ENCODE measurements around the gene CYBB. TPM values are rescaled to one million over a fixed set of nuclear protein-coding genes. Genes with fewer than 3 reads are reported as not detected.

CYBB gene
- total and polyA plus RNA-seq, 2 experiments from 2014 or later, result 2.5 TPM; not detected in 1

GRCh38 chrX:37812110-37812509 lies 32.3 kb downstream of the CYBB start:
- Histone ChIP-seq H3K36me3 (replicated peaks; ENCODE audit: insufficient read depth, low read depth) (no peaks in the 10 kb centered on the region), H2AFZ (no peak overlapping the region), H3K4me2 (no peak overlapping the region), H3K27me3 (no peaks in the 10 kb centered on the region), H3K9me3 (ENCODE audit: low read depth) (no peaks in the 10 kb centered on the region), H3K9me2 (replicated peaks; ENCODE audit: insufficient read depth) (no peaks in the 10 kb centered on the region), H3K79me2 (no peaks in the 10 kb centered on the region), H3K4me3 (no peak overlapping the region), H3K27ac (no peak overlapping the region), H3K4me1 (ENCODE audit: insufficient read depth) (no peaks in the 10 kb centered on the region), H4K20me1 (ENCODE audit: insufficient read depth, poor library complexity, severe bottlenecking) (no peaks in the 10 kb centered on the region)
- no peak for DNase-seq (ENCODE audit: low spot score)
- 52% methylated on average over 1 of the region's 1 CpG for WGBS (ENCODE audit: low lambda C conversion rate, missing lambda C conversion rate)
- no peak for TF ChIP-seq EZH2 (IDR thresholded peaks at IDR 0.05; ENCODE audit: borderline replicate concordance)
- TF ChIP-seq CTCF (IDR thresholded peaks at IDR 0.05; ENCODE audit: poor library complexity), result no peak
- TF ChIP-seq EZH2phosphoT487 (IDR thresholded peaks at IDR 0.05; ENCODE audit: low read depth, severe bottlenecking, unreplicated experiment), result no peak

- no peaks in the 10 kb centered on the region for H3K4me1 ChIP-seq (ENCODE audit: insufficient read depth)
- H2AFZ ChIP-seq, result no peak overlapping the region
- H3K27me3 ChIP-seq, result no peaks in the 10 kb centered on the region
- WGBS (ENCODE audit: low lambda C conversion rate, missing lambda C conversion rate), result 90% methylated on average over 4 of the region's 4 CpGs
- H4K20me1 ChIP-seq (ENCODE audit: insufficient read depth, poor library complexity, severe bottlenecking), result no peaks in the 10 kb centered on the region
- TF ChIP-seq CTCF (IDR thresholded peaks at IDR 0.05; ENCODE audit: poor library complexity) (no peak), EZH2 (IDR thresholded peaks at IDR 0.05; ENCODE audit: borderline replicate concordance) (no peak), EZH2phosphoT487 (IDR thresholded peaks at IDR 0.05; ENCODE audit: low read depth, severe bottlenecking, unreplicated experiment) (no peak)
- no peaks in the 10 kb centered on the region for H3K9me3 ChIP-seq (ENCODE audit: low read depth)
- no peak overlapping the region for H3K4me3 ChIP-seq
- no peak for DNase-seq (ENCODE audit: low spot score)
- no peaks in the 10 kb centered on the region for H3K36me3 ChIP-seq (replicated peaks; ENCODE audit: insufficient read depth, low read depth)
- no peak overlapping the region for H3K4me2 ChIP-seq
- no peaks in the 10 kb centered on the region for H3K9me2 ChIP-seq (replicated peaks; ENCODE audit: insufficient read depth)
- H3K27ac ChIP-seq, result no peak overlapping the region
- no peaks in the 10 kb centered on the region for H3K79me2 ChIP-seq
Observed at GRCh38 chrX:37813570-37813969, 33.7 kb downstream of the CYBB start.

GRCh38 chrX:37815366-37815765 lies 35.5 kb downstream of the CYBB start:
- WGBS (ENCODE audit: low lambda C conversion rate, missing lambda C conversion rate), result 83% methylated on average over 5 of the region's 5 CpGs
- H3K4me1 ChIP-seq (ENCODE audit: insufficient read depth), result no peaks in the 10 kb centered on the region
- no peak overlapping the region for H2AFZ ChIP-seq
- H3K9me3 ChIP-seq (ENCODE audit: low read depth), result no peaks in the 10 kb centered on the region
- H3K27ac ChIP-seq, result no peak overlapping the region
- H3K9me2 ChIP-seq (replicated peaks; ENCODE audit: insufficient read depth), result no peaks in the 10 kb centered on the region
- H3K4me2 ChIP-seq, result no peak overlapping the region
- no peak overlapping the region for H3K4me3 ChIP-seq
- H3K27me3 ChIP-seq, result no peaks in the 10 kb centered on the region
- TF ChIP-seq EZH2phosphoT487 (IDR thresholded peaks at IDR 0.05; ENCODE audit: low read depth, severe bottlenecking, unreplicated experiment), result no peak
- TF ChIP-seq EZH2 (IDR thresholded peaks at IDR 0.05; ENCODE audit: borderline replicate concordance), result no peak
- no peak for TF ChIP-seq CTCF (IDR thresholded peaks at IDR 0.05; ENCODE audit: poor library complexity)
- no peak for DNase-seq (ENCODE audit: low spot score)
- H3K36me3 ChIP-seq (replicated peaks; ENCODE audit: insufficient read depth, low read depth), result no peaks in the 10 kb centered on the region
- no peaks in the 10 kb centered on the region for H4K20me1 ChIP-seq (ENCODE audit: insufficient read depth, poor library complexity, severe bottlenecking)
- no peaks in the 10 kb centered on the region for H3K79me2 ChIP-seq

GRCh38 chrX:37816766-37817165 lies 36.9 kb downstream of the CYBB start:
- no peak for DNase-seq (ENCODE audit: low spot score)
- Histone ChIP-seq H3K9me2 (replicated peaks; ENCODE audit: insufficient read depth) (no peaks in the 10 kb centered on the region), H3K9me3 (ENCODE audit: low read depth) (no peaks in the 10 kb centered on the region), H3K27ac (no peak overlapping the region), H3K4me2 (no peak overlapping the region), H3K79me2 (no peaks in the 10 kb centered on the region), H3K4me3 (no peak overlapping the region), H3K4me1 (ENCODE audit: insufficient read depth) (no peaks in the 10 kb centered on the region), H3K27me3 (no peaks in the 10 kb centered on the region), H3K36me3 (replicated peaks; ENCODE audit: insufficient read depth, low read depth) (no peaks in the 10 kb centered on the region), H2AFZ (no peak overlapping the region), H4K20me1 (ENCODE audit: insufficient read depth, poor library complexity, severe bottlenecking) (no peaks in the 10 kb centered on the region)
- TF ChIP-seq CTCF (IDR thresholded peaks at IDR 0.05; ENCODE audit: poor library complexity) (no peak), EZH2 (IDR thresholded peaks at IDR 0.05; ENCODE audit: borderline replicate concordance) (no peak), EZH2phosphoT487 (IDR thresholded peaks at IDR 0.05; ENCODE audit: low read depth, severe bottlenecking, unreplicated experiment) (no peak)
- 76% methylated on average over 4 of the region's 4 CpGs for WGBS (ENCODE audit: low lambda C conversion rate, missing lambda C conversion rate)

Data from hepatocyte (in vitro differentiated cells).